K562 (cell line): ENCODE measurements around the gene NLRX1. TPM values are rescaled to one million over a fixed set of nuclear protein-coding genes. Genes with fewer than 3 reads are reported as not detected.

ENCODE experiments used
- ATAC-seq: fragments of 200-7000 bp; cut with Tn5 transposase; 3 replicates; pipeline ENCODE4 v1.9.1; 2020; ENCODE audit warnings: moderate library complexity
- BruUV-seq: library from RNA; stranded (reverse); fragments of 400-500 nt; replicated peaks from 2 replicates; lab custom pipeline; 2021; lab: Mats Ljungman, UMichigan
- CTCF ChIA-PET: fragments of 300-600 bp; formaldehyde crosslinking; extraction: SDS; loops from one replicate; lab custom pipeline; 2021; ENCODE audit warnings: low intra/inter-chr PET ratio; lab: Yijun Ruan, JAX
- POLR2A ChIA-PET: fragments of 300-600, 350-650 bp; sonication (Branson Sonifier 250); formaldehyde crosslinking; extraction: SDS; loops from one replicate; lab custom pipeline; 2021; ENCODE audit warnings: antibody characterized with exemption, inconsistent platforms; lab: Yijun Ruan, JAX
- DNase-seq, 4 experiments: peaks; one replicate each; pipeline versions ENCODE4 v3.0.0 to v3.0.0-alpha.2; 2011 to 2018; ENCODE audit warnings: low spot score in 3 of 4, mixed read lengths in 3 of 4; ENCODE audit errors: extremely low read depth in 1 of 4
- FAIRE-seq: peaks from 2 replicates; lab custom pipeline; 2011; peaks lifted over from hg19 to GRCh38; lab: Jason Lieb, UNC
- H2AFZ ChIP-seq: 2 replicates; pipeline ENCODE4 v1.6.0; 2011; ENCODE audit warnings: low read depth, low read length, control low read depth, inconsistent platforms
- H3K27ac ChIP-seq: fragments of 200-600 bp; 3 replicates; pipeline ENCODE4 v1.8.0; 2011; ENCODE audit warnings: low read depth, mild to moderate bottlenecking, control low read depth, inconsistent platforms, low read length, moderate library complexity, mixed read lengths; ENCODE audit errors: extremely low read depth
- H3K27me3 ChIP-seq, 2 experiments: fragments of 300-600 bp in 1 of 2; 2 replicates in 1 of 2; 3 replicates in 1 of 2; pipeline versions ENCODE4 v1.6.0 to v1.8.0; 2011; ENCODE audit warnings: inconsistent platforms in 2 of 2, low read length in 2 of 2, mild to moderate bottlenecking in 1 of 2, mixed read lengths in 1 of 2, moderate library complexity in 1 of 2; ENCODE audit not compliant: control insufficient read depth in 2 of 2, insufficient read depth in 2 of 2
- H3K36me3 ChIP-seq: fragments of 300-600 bp; 3 replicates; pipeline ENCODE4 v1.8.0; 2011; ENCODE audit warnings: mild to moderate bottlenecking, low read length, inconsistent platforms; ENCODE audit not compliant: control insufficient read depth, insufficient read depth
- H3K4me1 ChIP-seq, 2 experiments: fragments of 200-600 bp in 1 of 2; replicated peaks in 1 of 2; 2 replicates in 1 of 2; 3 replicates in 1 of 2; pipeline versions ENCODE4 v1.5.1 to v1.8.0; 2011; ENCODE audit warnings: inconsistent platforms in 2 of 2, low read length in 2 of 2, mild to moderate bottlenecking in 1 of 2, mixed read lengths in 1 of 2, moderate library complexity in 1 of 2; ENCODE audit not compliant: control insufficient read depth in 2 of 2, insufficient read depth in 2 of 2
- H3K4me2 ChIP-seq: 2 replicates; pipeline ENCODE4 v1.6.1; 2011; ENCODE audit warnings: low read length, control low read depth, inconsistent platforms, mixed read lengths; ENCODE audit not compliant: insufficient read depth
- H3K4me3 ChIP-seq: fragments of 200-600 bp; sonication (generic), shearing (Covaris generic); 2 replicates; pipeline ENCODE4 v1.5.1; 2016; ENCODE audit warnings: control low read depth, inconsistent platforms
- H3K79me2 ChIP-seq: fragments of 200-600 bp; 3 replicates; pipeline ENCODE4 v1.8.0; 2011; ENCODE audit warnings: low read length, inconsistent platforms; ENCODE audit not compliant: control insufficient read depth, insufficient read depth
- H3K9ac ChIP-seq, 2 experiments: 2 replicates each; pipeline versions ENCODE4 v1.6.0 to v1.6.1; 2011; ENCODE audit warnings: low read depth in 2 of 2, low read length in 2 of 2, control low read depth in 1 of 2, inconsistent platforms in 1 of 2, mild to moderate bottlenecking in 1 of 2, mixed read lengths in 1 of 2; ENCODE audit not compliant: insufficient read depth in 1 of 2
- H3K9me1 ChIP-seq: one replicate; pipeline ENCODE4 v1.6.0; 2011; ENCODE audit warnings: inconsistent platforms, mild to moderate bottlenecking, low read length, moderate library complexity; ENCODE audit not compliant: control insufficient read depth, insufficient read depth
- H3K9me3 ChIP-seq: replicated peaks from 2 replicates; pipeline ENCODE4 v1.5.1; 2011; ENCODE audit warnings: low read depth, low read length, inconsistent platforms; ENCODE audit not compliant: control insufficient read depth, insufficient read depth
- H4K20me1 ChIP-seq: replicated peaks from 2 replicates; pipeline ENCODE4 v1.6.1; 2011; ENCODE audit warnings: low read length, inconsistent platforms, mixed read lengths; ENCODE audit not compliant: control insufficient read depth, insufficient read depth
- MAFF ChIP-seq: IDR thresholded peaks from 2 replicates; pipeline ENCODE4 v1.6.1; 2012; ENCODE audit warnings: low read length, improper control_type of control experiment
- MCM5 ChIP-seq: fragments of 450-650 bp; IDR thresholded peaks from 2 replicates; pipeline ENCODE4 v1.6.1; 2016; ENCODE audit warnings: low read depth
- NFIC ChIP-seq: fragments of 450-650 bp; IDR thresholded peaks from 2 replicates; pipeline ENCODE4 v1.6.1; 2017; ENCODE audit warnings: mild to moderate bottlenecking, inconsistent platforms
- PML ChIP-seq: IDR thresholded peaks from 2 replicates; pipeline ENCODE4 v1.6.1; 2012; ENCODE audit warnings: low read length, inconsistent platforms
- SRSF1 ChIP-seq: fragments of 200-400 bp; formaldehyde crosslinking; IDR thresholded peaks from 2 replicates; pipeline ENCODE4 v1.6.1; 2017; ENCODE audit warnings: mild to moderate bottlenecking, low read depth, low read length, moderate library complexity
- ZFP36 ChIP-seq: fragments of 150-350 bp; IDR thresholded peaks from 2 replicates; pipeline ENCODE4 v1.6.1; 2018; ENCODE audit warnings: low read length, low read depth; ENCODE audit not compliant: partially characterized antibody
- ZNF444 ChIP-seq: fragments of 250-450 bp; sonication (Bioruptor Pico); IDR thresholded peaks from 2 replicates; pipeline ENCODE4 v1.4.0; 2020; ENCODE audit warnings: mild to moderate bottlenecking, moderate library complexity
- WGBS: fragments of 100-300 bp; shearing (Covaris generic); methylation state at CpG from one replicate; pipeline ENCODE4 v1.1.6; 2016; ENCODE audit warnings: low coverage, mixed read lengths; ENCODE audit not compliant: insufficient coverage; ENCODE audit errors: missing lambda C conversion rate; 5-methylcytosine and 5-hydroxymethylcytosine counted together
- in situ Hi-C: fragments of 300-500 bp; cut with MboI; formaldehyde crosslinking; loops from 4 replicates; pipeline ENCODE4 v1.15.0; 2018; ENCODE audit warnings: inconsistent platforms, mixed read lengths
- intact Hi-C: fragments of 100-400 bp; cut with micrococcal nuclease; formaldehyde crosslinking; loops from 2 replicates; pipeline ENCODE4 v1.14.2; 2022
- polyA plus RNA-seq, 8 experiments: library from polyadenylated mRNA; depleted of rRNA in 4 of 8; stranded (reverse) in 5 of 8; unstranded in 3 of 8; fragments of >200 nt; fragmentation: Nextera tagmentation in 2 of 8; fragmentation: Illumina TruSeq in 1 of 8; extraction: Ambion mirVana in 2 of 8; extraction: Trizol in 1 of 8; gene quantifications; 2 replicates each; pipeline versions ENCODE4 v1.2.1 to v1.2.3, GENCODE V29; 2011 to 2014; ENCODE audit warnings: inconsistent platforms in 1 of 8, missing spikeins in 1 of 8
- total RNA-seq, 7 experiments: library from RNA; depleted of rRNA in 6 of 7; stranded (reverse); fragments of >200 nt in 6 of 7; fragmentation: Illumina TruSeq in 2 of 7; extraction: Trizol in 2 of 7; gene quantifications; 2 replicates each; pipeline versions ENCODE4 v1.2.1 to v1.2.3, GENCODE V29; 2011 to 2021; ENCODE audit warnings: low replicate concordance in 1 of 7
- TF ChIP-seq, protein P1 (sequence below): sonication (generic); formaldehyde crosslinking; IDR thresholded peaks from 2 replicates; pipeline ENCODE4 v1.8.1; 2023; ENCODE audit warnings: mild to moderate bottlenecking, missing genetic modification reagents
- TF ChIP-seq, protein P2 (sequence below): fragments of 200-800 bp; sonication (Bioruptor generic); IDR thresholded peaks from 2 replicates; pipeline ENCODE4 v1.6.1; 2017; ENCODE audit warnings: missing genetic modification characterization, missing compliant biosample characterization
- TF ChIP-seq, protein P3 (sequence below): fragments of 450-650 bp; formaldehyde crosslinking; conservative IDR thresholded peaks from 2 replicates; pipeline ENCODE4 v1.4.0; 2022; ENCODE audit warnings: mild to moderate bottlenecking, missing genetic modification characterization
- TF ChIP-seq, protein P4 (sequence below), 2 experiments: IDR thresholded peaks; 2 replicates each; pipeline ENCODE4 v1.6.1; 2011; ENCODE audit warnings: borderline replicate concordance in 1 of 2, control low read depth in 1 of 2, low read depth in 1 of 2, low read length in 1 of 2, mild to moderate bottlenecking in 1 of 2, mixed read lengths in 1 of 2, moderate library complexity in 1 of 2; ENCODE audit not compliant: insufficient read depth in 1 of 2, insufficient read length in 1 of 2, poor library complexity in 1 of 2, severe bottlenecking in 1 of 2; ENCODE audit errors: extremely low read depth in 1 of 2
- TF ChIP-seq, protein P5 (sequence below): fragments of 150-350 bp; conservative IDR thresholded peaks from 2 replicates; pipeline ENCODE4 v1.6.1; 2014; ENCODE audit warnings: low read length

Gene NLRX1
- total and polyA plus RNA-seq, 9 of the 15 experiments (the other 6 are each of a cell fraction or from before 2014, with no cell fraction given): 0.04 to 2.3 (median 0.69) TPM

DNA sequence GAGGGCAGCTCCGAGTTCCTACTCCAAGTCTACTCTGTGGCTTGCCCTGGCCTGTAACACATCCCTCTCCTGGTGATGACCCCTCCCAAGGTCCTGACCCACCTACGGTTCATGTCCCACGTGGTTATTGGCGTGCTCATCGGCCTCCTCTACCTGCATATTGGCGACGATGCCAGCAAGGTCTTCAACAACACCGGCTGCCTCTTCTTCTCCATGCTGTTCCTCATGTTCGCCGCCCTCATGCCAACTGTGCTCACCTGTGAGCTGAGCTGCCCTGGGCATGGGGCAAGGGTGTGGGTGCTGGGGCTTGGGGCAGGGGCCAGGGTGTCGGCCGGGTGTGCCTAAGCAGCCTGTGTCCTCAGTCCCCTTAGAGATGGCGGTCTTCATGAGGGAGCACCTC, 10.1 kb upstream of the NLRX1 start:
- intact Hi-C loops: loop anchor here (5.0 kb wide), 1 partner anchor 56 kb away; the partner anchor contains the start of gene DPAGT1
- no peak for FAIRE-seq
- no peak for TF ChIP-seq MCM5
- no peak for TF ChIP-seq SRSF1
- TF ChIP-seq, protein P1, sequence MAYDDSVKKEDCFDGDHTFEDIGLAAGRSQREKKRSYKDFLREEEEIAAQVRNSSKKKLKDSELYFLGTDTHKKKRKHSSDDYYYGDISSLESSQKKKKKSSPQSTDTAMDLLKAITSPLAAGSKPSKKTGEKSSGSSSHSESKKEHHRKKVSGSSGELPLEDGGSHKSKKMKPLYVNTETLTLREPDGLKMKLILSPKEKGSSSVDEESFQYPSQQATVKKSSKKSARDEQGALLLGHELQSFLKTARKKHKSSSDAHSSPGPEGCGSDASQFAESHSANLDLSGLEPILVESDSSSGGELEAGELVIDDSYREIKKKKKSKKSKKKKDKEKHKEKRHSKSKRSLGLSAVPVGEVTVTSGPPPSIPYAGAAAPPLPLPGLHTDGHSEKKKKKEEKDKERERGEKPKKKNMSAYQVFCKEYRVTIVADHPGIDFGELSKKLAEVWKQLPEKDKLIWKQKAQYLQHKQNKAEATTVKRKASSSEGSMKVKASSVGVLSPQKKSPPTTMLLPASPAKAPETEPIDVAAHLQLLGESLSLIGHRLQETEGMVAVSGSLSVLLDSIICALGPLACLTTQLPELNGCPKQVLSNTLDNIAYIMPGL (CRISPR knock-in tag): no peak
- no peak for TF ChIP-seq ZFP36
- no peak for TF ChIP-seq PML
- TF ChIP-seq, protein P2, sequence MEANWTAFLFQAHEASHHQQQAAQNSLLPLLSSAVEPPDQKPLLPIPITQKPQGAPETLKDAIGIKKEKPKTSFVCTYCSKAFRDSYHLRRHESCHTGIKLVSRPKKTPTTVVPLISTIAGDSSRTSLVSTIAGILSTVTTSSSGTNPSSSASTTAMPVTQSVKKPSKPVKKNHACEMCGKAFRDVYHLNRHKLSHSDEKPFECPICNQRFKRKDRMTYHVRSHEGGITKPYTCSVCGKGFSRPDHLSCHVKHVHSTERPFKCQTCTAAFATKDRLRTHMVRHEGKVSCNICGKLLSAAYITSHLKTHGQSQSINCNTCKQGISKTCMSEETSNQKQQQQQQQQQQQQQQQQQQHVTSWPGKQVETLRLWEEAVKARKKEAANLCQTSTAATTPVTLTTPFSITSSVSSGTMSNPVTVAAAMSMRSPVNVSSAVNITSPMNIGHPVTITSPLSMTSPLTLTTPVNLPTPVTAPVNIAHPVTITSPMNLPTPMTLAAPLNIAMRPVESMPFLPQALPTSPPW (CRISPR knock-in tag): no peak
- TF ChIP-seq, protein P3, sequence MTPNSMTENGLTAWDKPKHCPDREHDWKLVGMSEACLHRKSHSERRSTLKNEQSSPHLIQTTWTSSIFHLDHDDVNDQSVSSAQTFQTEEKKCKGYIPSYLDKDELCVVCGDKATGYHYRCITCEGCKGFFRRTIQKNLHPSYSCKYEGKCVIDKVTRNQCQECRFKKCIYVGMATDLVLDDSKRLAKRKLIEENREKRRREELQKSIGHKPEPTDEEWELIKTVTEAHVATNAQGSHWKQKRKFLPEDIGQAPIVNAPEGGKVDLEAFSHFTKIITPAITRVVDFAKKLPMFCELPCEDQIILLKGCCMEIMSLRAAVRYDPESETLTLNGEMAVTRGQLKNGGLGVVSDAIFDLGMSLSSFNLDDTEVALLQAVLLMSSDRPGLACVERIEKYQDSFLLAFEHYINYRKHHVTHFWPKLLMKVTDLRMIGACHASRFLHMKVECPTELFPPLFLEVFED: no peak
- no peak for TF ChIP-seq NFIC
- TF ChIP-seq, protein P4, sequence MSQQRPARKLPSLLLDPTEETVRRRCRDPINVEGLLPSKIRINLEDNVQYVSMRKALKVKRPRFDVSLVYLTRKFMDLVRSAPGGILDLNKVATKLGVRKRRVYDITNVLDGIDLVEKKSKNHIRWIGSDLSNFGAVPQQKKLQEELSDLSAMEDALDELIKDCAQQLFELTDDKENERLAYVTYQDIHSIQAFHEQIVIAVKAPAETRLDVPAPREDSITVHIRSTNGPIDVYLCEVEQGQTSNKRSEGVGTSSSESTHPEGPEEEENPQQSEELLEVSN (IDR thresholded peaks at IDR 0.05; ENCODE audit: borderline replicate concordance in 1 of 2, extremely low read depth in 1 of 2, insufficient read depth in 1 of 2, insufficient read length in 1 of 2, low read depth in 1 of 2, low read length in 1 of 2, poor library complexity in 1 of 2, severe bottlenecking in 1 of 2): no peak
- TF ChIP-seq, protein P5, sequence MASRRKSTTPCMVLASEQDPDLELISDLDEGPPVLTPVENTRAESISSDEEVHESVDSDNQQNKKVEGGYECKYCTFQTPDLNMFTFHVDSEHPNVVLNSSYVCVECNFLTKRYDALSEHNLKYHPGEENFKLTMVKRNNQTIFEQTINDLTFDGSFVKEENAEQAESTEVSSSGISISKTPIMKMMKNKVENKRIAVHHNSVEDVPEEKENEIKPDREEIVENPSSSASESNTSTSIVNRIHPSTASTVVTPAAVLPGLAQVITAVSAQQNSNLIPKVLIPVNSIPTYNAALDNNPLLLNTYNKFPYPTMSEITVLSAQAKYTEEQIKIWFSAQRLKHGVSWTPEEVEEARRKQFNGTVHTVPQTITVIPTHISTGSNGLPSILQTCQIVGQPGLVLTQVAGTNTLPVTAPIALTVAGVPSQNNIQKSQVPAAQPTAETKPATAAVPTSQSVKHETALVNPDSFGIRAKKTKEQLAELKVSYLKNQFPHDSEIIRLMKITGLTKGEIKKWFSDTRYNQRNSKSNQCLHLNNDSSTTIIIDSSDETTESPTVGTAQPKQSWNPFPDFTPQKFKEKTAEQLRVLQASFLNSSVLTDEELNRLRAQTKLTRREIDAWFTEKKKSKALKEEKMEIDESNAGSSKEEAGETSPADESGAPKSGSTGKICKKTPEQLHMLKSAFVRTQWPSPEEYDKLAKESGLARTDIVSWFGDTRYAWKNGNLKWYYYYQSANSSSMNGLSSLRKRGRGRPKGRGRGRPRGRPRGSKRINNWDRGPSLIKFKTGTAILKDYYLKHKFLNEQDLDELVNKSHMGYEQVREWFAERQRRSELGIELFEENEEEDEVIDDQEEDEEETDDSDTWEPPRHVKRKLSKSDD: no peak
- no peak for TF ChIP-seq ZNF444 (CRISPR knock-in tag)
- TF ChIP-seq MAFF: no peak

More for the DNA sequence above, 10.1 kb upstream of the NLRX1 start:
- no peaks in the 10 kb centered on the region for H3K36me3 ChIP-seq
- H3K9ac ChIP-seq: no peak overlapping the region
- H3K27ac ChIP-seq: no peak overlapping the region
- in situ Hi-C loops: no loop called here
- no peaks in the 10 kb centered on the region for H4K20me1 ChIP-seq
- H2AFZ ChIP-seq: no peak overlapping the region
- CTCF ChIA-PET: interaction anchor here (0.6 kb wide), 1 partner anchor 229 kb away, joined by 4 read pairs; no protein-coding TSS in a partner anchor
- H3K4me2 ChIP-seq: no peak overlapping the region
- H3K4me3 ChIP-seq: no peak overlapping the region
- H3K9me1 ChIP-seq: no peaks in the 10 kb centered on the region
- peaks cover 15 to 20% of the 10 kb centered on the region in 2 experiments; a peak in 4 of 5 replicates for H3K4me1 ChIP-seq
- H3K79me2 ChIP-seq: no peaks in the 10 kb centered on the region
- no TSS peak for BruUV-seq
- POLR2A ChIA-PET: interaction anchor here (0.5 to 1.1 kb wide), 3 partner anchors 43 to 65 kb away, joined by 3 to 5 read pairs (median 3); no protein-coding TSS in a partner anchor
- peaks cover 4 to 51% of the 10 kb centered on the region in 2 experiments; a peak in 4 of 5 replicates for H3K27me3 ChIP-seq
- H3K9me3 ChIP-seq: no peaks in the 10 kb centered on the region
- ATAC-seq (no peak), DNase-seq (no peak)
- WGBS: 13% methylated on average over 11 of the region's 13 CpGs
